HEK293 (cell line): ENCODE data around the gene PUM2.

ENCODE experiments used
- CTCF ChIP-seq: fragments of 450-650 bp; formaldehyde crosslinking; IDR thresholded peaks from 2 replicates; pipeline ENCODE4 v1.5.1; 2016; ENCODE audit warnings: missing biosample characterization, missing genetic modification characterization
- TCF7L2 ChIP-seq: IDR thresholded peaks from 2 replicates; pipeline ENCODE4 v1.6.1; 2011; ENCODE audit warnings: low read depth, mild to moderate bottlenecking, inconsistent platforms, low read length, moderate library complexity, borderline replicate concordance
- ZNF280C ChIP-seq: fragments of 450-650 bp; formaldehyde crosslinking; IDR thresholded peaks from 2 replicates; pipeline ENCODE4 v1.5.1; 2016; ENCODE audit warnings: missing biosample characterization, missing genetic modification characterization
- ZNF292 ChIP-seq: fragments of 450-650 bp; formaldehyde crosslinking; IDR thresholded peaks from 2 replicates; pipeline ENCODE4 v1.5.1; 2016; ENCODE audit warnings: low read depth, missing biosample characterization, missing genetic modification characterization, borderline replicate concordance
- ZNF391 ChIP-seq: fragments of 450-650 bp; formaldehyde crosslinking; IDR thresholded peaks from 2 replicates; pipeline ENCODE4 v1.5.1; 2016; ENCODE audit warnings: low read depth, missing biosample characterization, missing genetic modification characterization, borderline replicate concordance
- ZNF596 ChIP-seq: fragments of 450-650 bp; IDR thresholded peaks from 2 replicates; pipeline ENCODE4 v1.5.0; 2018; ENCODE audit warnings: missing biosample characterization, mild to moderate bottlenecking, missing genetic modification characterization, moderate library complexity
- TF ChIP-seq, protein P1 (sequence below): fragments of 450-650 bp; formaldehyde crosslinking; IDR thresholded peaks from 2 replicates; pipeline ENCODE4 v1.5.1; 2016; ENCODE audit warnings: missing biosample characterization, missing genetic modification characterization, low read depth
- TF ChIP-seq, protein P2 (sequence below): fragments of 450-650 bp; formaldehyde crosslinking; IDR thresholded peaks from 2 replicates; pipeline ENCODE4 v1.5.1; 2016; ENCODE audit warnings: missing biosample characterization, missing genetic modification characterization

GRCh38 chr2:20267529-20267928 is 83.1 kb downstream of the PUM2 start:
- TF ChIP-seq CTCF (tag by site-specific recombination) (no peak), TCF7L2 (no peak), ZNF292 (tag by site-specific recombination) (no peak), ZNF280C (no peak), ZNF391 (no peak), ZNF596 (tag by site-specific recombination) (no peak)
- TF ChIP-seq, protein P1, sequence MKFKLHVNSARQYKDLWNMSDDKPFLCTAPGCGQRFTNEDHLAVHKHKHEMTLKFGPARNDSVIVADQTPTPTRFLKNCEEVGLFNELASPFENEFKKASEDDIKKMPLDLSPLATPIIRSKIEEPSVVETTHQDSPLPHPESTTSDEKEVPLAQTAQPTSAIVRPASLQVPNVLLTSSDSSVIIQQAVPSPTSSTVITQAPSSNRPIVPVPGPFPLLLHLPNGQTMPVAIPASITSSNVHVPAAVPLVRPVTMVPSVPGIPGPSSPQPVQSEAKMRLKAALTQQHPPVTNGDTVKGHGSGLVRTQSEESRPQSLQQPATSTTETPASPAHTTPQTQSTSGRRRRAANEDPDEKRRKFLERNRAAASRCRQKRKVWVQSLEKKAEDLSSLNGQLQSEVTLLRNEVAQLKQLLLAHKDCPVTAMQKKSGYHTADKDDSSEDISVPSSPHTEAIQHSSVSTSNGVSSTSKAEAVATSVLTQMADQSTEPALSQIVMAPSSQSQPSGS (tag by site-specific recombination), result no peak
- TF ChIP-seq, protein P2, sequence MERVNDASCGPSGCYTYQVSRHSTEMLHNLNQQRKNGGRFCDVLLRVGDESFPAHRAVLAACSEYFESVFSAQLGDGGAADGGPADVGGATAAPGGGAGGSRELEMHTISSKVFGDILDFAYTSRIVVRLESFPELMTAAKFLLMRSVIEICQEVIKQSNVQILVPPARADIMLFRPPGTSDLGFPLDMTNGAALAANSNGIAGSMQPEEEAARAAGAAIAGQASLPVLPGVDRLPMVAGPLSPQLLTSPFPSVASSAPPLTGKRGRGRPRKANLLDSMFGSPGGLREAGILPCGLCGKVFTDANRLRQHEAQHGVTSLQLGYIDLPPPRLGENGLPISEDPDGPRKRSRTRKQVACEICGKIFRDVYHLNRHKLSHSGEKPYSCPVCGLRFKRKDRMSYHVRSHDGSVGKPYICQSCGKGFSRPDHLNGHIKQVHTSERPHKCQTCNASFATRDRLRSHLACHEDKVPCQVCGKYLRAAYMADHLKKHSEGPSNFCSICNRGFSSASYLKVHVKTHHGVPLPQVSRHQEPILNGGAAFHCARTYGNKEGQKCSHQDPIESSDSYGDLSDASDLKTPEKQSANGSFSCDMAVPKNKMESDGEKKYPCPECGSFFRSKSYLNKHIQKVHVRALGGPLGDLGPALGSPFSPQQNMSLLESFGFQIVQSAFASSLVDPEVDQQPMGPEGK, result no peak
